CD4-positive, alpha-beta T cell (primary cell): Measurements from ENCODE around the gene TPRN. TPM values are rescaled to one million over a fixed set of nuclear protein-coding genes. Genes with fewer than 3 reads are reported as not detected.

Experiments used
- ATAC-seq: fragments of 200-7000 bp; cut with Tn5 transposase; one replicate; pipeline ENCODE4 v1.10.0; 2022; ENCODE audit warnings: mild to moderate bottlenecking; ENCODE audit not compliant: poor library complexity
- CTCF ChIA-PET: fragments of 350-600 bp; sonication (Branson Sonifier 250); formaldehyde crosslinking; loops from one replicate; lab custom pipeline; 2021; ENCODE audit warnings: antibody characterized with exemption, inconsistent platforms; lab: Charles Lee
- POLR2A ChIA-PET: fragments of 350-600 bp; sonication (Branson Sonifier 250); formaldehyde crosslinking; loops from one replicate; lab custom pipeline; 2021; ENCODE audit warnings: antibody characterized with exemption, inconsistent platforms; lab: Charles Lee
- DNase-seq, 14 experiments: peaks; one replicate each; pipeline ENCODE4 v3.0.0-alpha.2; 2013 to 2020; ENCODE audit warnings: mixed read lengths in 2 of 14
- H3K27ac ChIP-seq, 2 donors: one replicate each; pipeline versions ENCODE4 v1.5.1 to v1.7.0; 2013; ENCODE audit warnings: low read length in 2 of 2, low read depth in 1 of 2, mild to moderate bottlenecking in 1 of 2
- H3K27me3 ChIP-seq, 2 experiments: 1 replicate in 1 of 2; 2 replicates in 1 of 2; pipeline versions ENCODE4 v1.6.1 to v1.7.0; 2013; ENCODE audit warnings: low read length in 2 of 2, control low read depth in 1 of 2, mild to moderate bottlenecking in 1 of 2, moderate library complexity in 1 of 2; ENCODE audit not compliant: insufficient read depth in 2 of 2, control insufficient read depth in 1 of 2
- H3K36me3 ChIP-seq: one replicate; pipeline ENCODE4 v1.6.1; 2013; ENCODE audit warnings: low read length, control low read depth; ENCODE audit not compliant: insufficient read depth
- H3K4me1 ChIP-seq: one replicate; pipeline ENCODE4 v1.6.1; 2013; ENCODE audit warnings: low read length, control low read depth; ENCODE audit not compliant: insufficient read depth
- H3K4me3 ChIP-seq: one replicate; pipeline ENCODE4 v1.5.1; 2013; ENCODE audit warnings: mild to moderate bottlenecking, low read length, moderate library complexity
- H3K9me3 ChIP-seq, 2 experiments: 1 replicate in 1 of 2; 2 replicates in 1 of 2; pipeline versions ENCODE4 v1.6.1 to v1.7.0; 2013; ENCODE audit warnings: low read length in 2 of 2, mild to moderate bottlenecking in 2 of 2, control low read depth in 1 of 2, moderate library complexity in 1 of 2; ENCODE audit not compliant: control insufficient read depth in 1 of 2, insufficient read depth in 1 of 2
- H3K27ac Mint-ChIP-seq: one replicate; pipeline ENCODE4 v1.8.0; 2020; ENCODE audit warnings: mixed read lengths
- H3K27me3 Mint-ChIP-seq: one replicate; pipeline ENCODE4 v1.8.0; 2021; ENCODE audit warnings: mixed read lengths
- H3K36me3 Mint-ChIP-seq: one replicate; pipeline ENCODE4 v1.8.0; 2021; ENCODE audit warnings: low read depth, mixed read lengths
- H3K4me1 Mint-ChIP-seq: one replicate; pipeline ENCODE4 v1.8.0; 2021; ENCODE audit warnings: low read depth, mixed read lengths
- H3K4me3 Mint-ChIP-seq: one replicate; pipeline ENCODE4 v1.8.0; 2020; ENCODE audit warnings: mild to moderate bottlenecking, mixed read lengths
- H3K9me3 Mint-ChIP-seq: one replicate; pipeline ENCODE4 v1.8.0; 2020; ENCODE audit warnings: mixed read lengths
- intact Hi-C, 2 experiments: fragments of 100-400 bp; cut with DNase I in 1 of 2; cut with micrococcal nuclease in 1 of 2; formaldehyde crosslinking; loops; one replicate each; pipeline versions ENCODE4 v1.15.1 to v1.9.0; 2023 to 2025; cut with DNase I, micrococcal nuclease
- total RNA-seq, 174 experiments: library from RNA in 2 of 174; stranded (reverse) in 2 of 174; gene quantifications; one replicate each; pipeline ENCODE4 v1.2.3 and lab custom pipeline; 2021 to 2026
- TF ChIP-seq, protein P1 (sequence below): fragments of 200-600 bp; IDR thresholded peaks from one replicate; pipeline ENCODE4 v1.8.0; 2022; ENCODE audit warnings: antibody characterized with exemption, mild to moderate bottlenecking

The TPRN gene
- total RNA-seq, 2 experiments from 2014 or later = 6.1 to 8.6 TPM

DNA sequence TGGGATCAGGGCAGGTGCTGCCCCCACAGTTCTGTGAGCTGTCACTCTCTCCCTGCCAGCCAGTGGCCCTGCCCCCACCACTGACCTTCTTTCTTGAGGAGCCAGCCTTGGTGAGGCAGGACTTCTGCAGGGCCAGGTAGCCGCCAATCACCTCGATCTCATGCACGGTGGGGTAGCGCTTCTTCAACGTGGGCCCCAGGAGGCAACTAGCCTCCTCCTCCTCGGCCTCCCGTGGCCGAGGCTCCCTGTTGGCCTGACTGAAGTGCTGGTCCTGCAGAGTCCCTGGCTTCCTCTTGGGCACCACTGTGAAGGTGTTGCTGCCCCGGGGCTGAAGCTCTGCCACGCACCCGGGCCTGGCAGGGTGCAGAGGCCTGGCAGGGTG lies 1.6 kb downstream of the TPRN start:
- Mint-ChIP-seq H3K4me1 (peaks cover 10% of the 10 kb centered on the region), H3K36me3 (no peaks in the 10 kb centered on the region), H3K27me3 (no peaks in the 10 kb centered on the region), H3K4me3 (peak overlapping the region; percentile 51), H3K9me3 (no peaks in the 10 kb centered on the region), H3K27ac (no peak overlapping the region)
- ATAC-seq (no peak), DNase-seq (no peak)
- Histone ChIP-seq H3K27me3 (no peaks in the 10 kb centered on the region), H3K9me3 (peaks cover 0 to 6% of the 10 kb centered on the region in 2 experiments), H3K4me1 (peaks cover 35% of the 10 kb centered on the region), H3K27ac (no peak overlapping the region), H3K4me3 (no peak overlapping the region), H3K36me3 (no peaks in the 10 kb centered on the region)
- CTCF ChIA-PET = no interaction called here
- POLR2A ChIA-PET = interaction anchor here (1.1 kb wide), 1 partner anchor 10 kb away, joined by 5 read pairs; the partner anchor contains the start of genes ANAPC2 and SSNA1
- TF ChIP-seq, protein P1, sequence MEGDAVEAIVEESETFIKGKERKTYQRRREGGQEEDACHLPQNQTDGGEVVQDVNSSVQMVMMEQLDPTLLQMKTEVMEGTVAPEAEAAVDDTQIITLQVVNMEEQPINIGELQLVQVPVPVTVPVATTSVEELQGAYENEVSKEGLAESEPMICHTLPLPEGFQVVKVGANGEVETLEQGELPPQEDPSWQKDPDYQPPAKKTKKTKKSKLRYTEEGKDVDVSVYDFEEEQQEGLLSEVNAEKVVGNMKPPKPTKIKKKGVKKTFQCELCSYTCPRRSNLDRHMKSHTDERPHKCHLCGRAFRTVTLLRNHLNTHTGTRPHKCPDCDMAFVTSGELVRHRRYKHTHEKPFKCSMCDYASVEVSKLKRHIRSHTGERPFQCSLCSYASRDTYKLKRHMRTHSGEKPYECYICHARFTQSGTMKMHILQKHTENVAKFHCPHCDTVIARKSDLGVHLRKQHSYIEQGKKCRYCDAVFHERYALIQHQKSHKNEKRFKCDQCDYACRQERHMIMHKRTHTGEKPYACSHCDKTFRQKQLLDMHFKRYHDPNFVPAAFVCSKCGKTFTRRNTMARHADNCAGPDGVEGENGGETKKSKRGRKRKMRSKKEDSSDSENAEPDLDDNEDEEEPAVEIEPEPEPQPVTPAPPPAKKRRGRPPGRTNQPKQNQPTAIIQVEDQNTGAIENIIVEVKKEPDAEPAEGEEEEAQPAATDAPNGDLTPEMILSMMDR = no peak
- intact Hi-C loops = loop anchor here in 1 of 2 experiments (1.0 kb wide), 1 partner anchor 10 kb away; no protein-coding TSS in a partner anchor

DNA sequence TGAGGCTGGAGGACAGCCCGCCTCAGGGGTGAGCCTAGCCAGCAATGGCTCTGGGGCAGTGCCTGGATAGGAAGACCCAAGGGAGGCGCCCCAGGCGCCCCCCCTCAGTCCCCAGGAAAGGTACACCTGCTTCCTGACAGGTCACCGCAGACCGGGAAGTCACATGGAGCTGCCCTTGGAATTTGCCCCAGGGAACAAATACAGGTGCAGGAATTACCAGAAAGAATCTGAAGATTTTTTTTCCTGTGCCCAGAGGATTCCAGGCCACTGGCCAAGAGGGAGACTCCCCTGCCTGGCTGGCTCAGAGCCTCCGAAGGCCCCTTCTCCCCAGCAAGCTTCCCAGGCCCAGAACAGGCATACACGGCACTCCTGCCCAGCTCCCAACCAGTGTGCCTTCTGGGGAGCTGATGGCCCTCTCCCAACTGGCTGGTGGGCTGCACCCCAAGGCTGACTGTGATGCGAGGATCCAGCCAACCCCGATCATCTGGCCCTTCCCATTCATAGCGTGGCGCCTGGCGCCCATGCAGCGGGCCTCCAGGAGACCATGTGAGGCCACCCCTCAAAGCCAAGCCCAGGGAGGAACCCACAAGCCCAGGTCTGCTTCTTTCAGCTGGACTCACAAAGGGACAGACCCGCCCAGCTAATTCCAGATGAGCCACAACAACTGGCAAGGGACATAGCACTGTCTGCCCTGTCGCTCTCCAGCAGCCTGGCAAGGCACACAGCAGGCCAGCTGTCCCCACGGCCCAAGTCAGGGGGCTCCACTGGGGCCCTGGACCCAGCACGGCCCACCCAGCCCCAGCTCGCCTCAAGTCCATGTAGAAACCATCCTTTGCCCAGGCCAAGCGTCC lies 2.3 kb downstream of the TPRN start:
- H3K4me1 ChIP-seq = peaks cover 29% of the 10 kb centered on the region
- Mint-ChIP-seq H3K27me3 (no peaks in the 10 kb centered on the region), H3K36me3 (no peaks in the 10 kb centered on the region), H3K27ac (no peak overlapping the region), H3K4me1 (peaks cover 10% of the 10 kb centered on the region), H3K4me3 (peak overlapping the region; percentile 51), H3K9me3 (no peaks in the 10 kb centered on the region)
- DNase-seq (no peak), ATAC-seq (no peak)
- no peak overlapping the region for H3K4me3 ChIP-seq
- intact Hi-C loops = loop anchor here in 1 of 2 experiments (1.0 kb wide), 1 partner anchor 9 kb away; no protein-coding TSS in a partner anchor
- H3K9me3 ChIP-seq = peaks cover 0 to 6% of the 10 kb centered on the region in 2 experiments
- POLR2A ChIA-PET = interaction anchor here (0.8 to 1.1 kb wide), 2 partner anchors 9 to 25 kb away, joined by 4 to 5 read pairs; partner anchors contain the start of genes ANAPC2 and SSNA1
- H3K36me3 ChIP-seq = no peaks in the 10 kb centered on the region
- H3K27me3 ChIP-seq = no peaks in the 10 kb centered on the region
- CTCF ChIA-PET = interaction anchor here (0.6 kb wide), 1 partner anchor 41 kb away, joined by 3 read pairs; no protein-coding TSS in a partner anchor
- no peak overlapping the region for H3K27ac ChIP-seq
- TF ChIP-seq, protein P1 = no peak

DNA sequence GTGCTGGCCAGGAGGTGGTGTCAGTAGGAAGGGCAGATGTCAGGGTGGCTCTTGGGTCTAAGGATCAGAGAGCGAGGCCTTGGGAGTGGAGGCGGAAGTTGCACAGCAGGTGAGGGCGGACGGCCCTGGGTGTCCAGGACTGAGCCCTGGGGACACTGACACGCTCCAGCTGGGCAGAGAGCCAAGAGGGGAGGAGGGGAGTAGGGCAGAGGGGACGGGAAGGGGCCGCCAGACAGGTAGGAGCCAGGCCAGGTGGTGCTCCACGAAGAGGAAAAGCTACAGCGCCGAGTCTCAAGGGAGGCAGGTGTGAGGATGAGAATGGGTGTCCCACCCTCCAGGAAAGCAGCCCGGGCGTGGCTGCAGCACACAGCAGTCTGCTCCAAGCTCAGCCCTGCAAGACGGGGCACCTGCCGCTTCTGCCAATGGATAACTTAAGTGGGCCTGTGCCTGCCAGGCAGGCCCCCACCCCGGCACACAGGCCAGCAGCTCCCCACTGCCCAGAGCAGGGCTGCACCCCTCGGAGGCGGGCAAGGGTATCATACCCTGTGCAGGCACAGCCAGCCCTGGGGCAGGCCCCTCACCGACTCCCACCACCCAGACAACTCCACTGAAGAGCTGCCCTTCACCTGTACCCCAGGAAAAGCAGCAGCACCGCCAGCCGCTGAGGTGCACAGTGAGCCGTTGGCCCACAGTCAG lies 4.9 kb downstream of the TPRN start:
- H3K27ac Mint-ChIP-seq = no peak overlapping the region
- peak overlapping the region; percentile 20 for H3K4me3 Mint-ChIP-seq
- peaks cover 5% of the 10 kb centered on the region for H3K36me3 Mint-ChIP-seq

More for the DNA sequence above, 4.9 kb downstream of the TPRN start:
- intact Hi-C loops = no loop called here
- TF ChIP-seq, protein P1 = no peak
- H3K27ac ChIP-seq = no peak overlapping the region
- peaks cover 0 to 6% of the 10 kb centered on the region in 2 experiments for H3K9me3 ChIP-seq
- POLR2A ChIA-PET = no interaction called here
- H3K4me1 ChIP-seq = peaks cover 17% of the 10 kb centered on the region
- DNase-seq = no peak
- Mint-ChIP-seq H3K27me3 (no peaks in the 10 kb centered on the region), H3K4me1 (peaks cover under 1% of the 10 kb centered on the region), H3K9me3 (no peaks in the 10 kb centered on the region)
- ATAC-seq = no peak
- no peaks in the 10 kb centered on the region for H3K27me3 ChIP-seq
- no peak overlapping the region for H3K4me3 ChIP-seq
- peaks cover 6% of the 10 kb centered on the region for H3K36me3 ChIP-seq
- CTCF ChIA-PET = no interaction called here
